ENCODE data around the gene ZNF214. TPM values are rescaled to one million over a fixed set of nuclear protein-coding genes. Genes with fewer than 3 reads are reported as not detected.

The ZNF214 gene
- total RNA-seq, 1 donor from 2014 or later, result 3.7 TPM

GRCh38 chr11:7050191-7050590, 30.0 kb upstream of the ZNF214 start:
- Histone ChIP-seq H3K36me3 (no peaks in the 10 kb centered on the region), H3K9me3 (no peaks in the 10 kb centered on the region), H3K27me3 (no peaks in the 10 kb centered on the region), H3K4me1 (no peaks in the 10 kb centered on the region), H3K27ac (no peak overlapping the region), H3K4me3 (no peak overlapping the region)
- TF ChIP-seq CTCF (IDR thresholded peaks at IDR 0.05), result no peak
- no peak for ATAC-seq
- DNase-seq, result no peak
- intact Hi-C loops (cut with DNase I), result no loop called here

GRCh38 chr11:7046474-7047175, 26.5 kb upstream of the ZNF214 start:
- no peaks in the 10 kb centered on the region for H3K4me1 ChIP-seq
- H3K4me3 ChIP-seq, result no peak overlapping the region
- intact Hi-C loops (cut with DNase I), result no loop called here
- no peak overlapping the region for H3K27ac ChIP-seq
- H3K36me3 ChIP-seq, result no peaks in the 10 kb centered on the region
- no peaks in the 10 kb centered on the region for H3K27me3 ChIP-seq
- no peaks in the 10 kb centered on the region for H3K9me3 ChIP-seq
- no peak for TF ChIP-seq CTCF (IDR thresholded peaks at IDR 0.05)
- ATAC-seq (no peak), DNase-seq (no peak)

GRCh38 chr11:7034019-7034418, 13.9 kb upstream of the ZNF214 start:
- TF ChIP-seq CTCF (IDR thresholded peaks at IDR 0.05), result no peak

GRCh38 chr11:7032692-7033091, 12.5 kb upstream of the ZNF214 start:
- Histone ChIP-seq H3K4me1 (no peaks in the 10 kb centered on the region), H3K9me3 (no peaks in the 10 kb centered on the region), H3K27ac (no peak overlapping the region), H3K4me3 (no peak overlapping the region), H3K27me3 (no peaks in the 10 kb centered on the region), H3K36me3 (no peaks in the 10 kb centered on the region)
- ATAC-seq (no peak), DNase-seq (no peak)
- no peak for TF ChIP-seq CTCF (IDR thresholded peaks at IDR 0.05)
- intact Hi-C loops (cut with DNase I), result no loop called here

More at GRCh38 chr11:7034019-7034418, 13.9 kb upstream of the ZNF214 start:
- Histone ChIP-seq H3K9me3 (no peaks in the 10 kb centered on the region), H3K36me3 (no peaks in the 10 kb centered on the region), H3K4me1 (no peaks in the 10 kb centered on the region), H3K4me3 (no peak overlapping the region), H3K27ac (no peak overlapping the region), H3K27me3 (no peaks in the 10 kb centered on the region)
- intact Hi-C loops (cut with DNase I), result no loop called here
- DNase-seq (no peak), ATAC-seq (no peak)

GRCh38 chr11:7031471-7031871, 11.3 kb upstream of the ZNF214 start:
- DNase-seq (no peak), ATAC-seq (no peak)
- Histone ChIP-seq H3K27ac (no peak overlapping the region), H3K36me3 (no peaks in the 10 kb centered on the region), H3K9me3 (no peaks in the 10 kb centered on the region), H3K27me3 (no peaks in the 10 kb centered on the region), H3K4me1 (no peaks in the 10 kb centered on the region), H3K4me3 (no peak overlapping the region)
- intact Hi-C loops (cut with DNase I), result no loop called here
- TF ChIP-seq CTCF (IDR thresholded peaks at IDR 0.05), result no peak

- H3K4me1 ChIP-seq, result no peaks in the 10 kb centered on the region
- H3K27ac ChIP-seq, result no peak overlapping the region
- no peak for TF ChIP-seq CTCF (IDR thresholded peaks at IDR 0.05)
- intact Hi-C loops (cut with DNase I), result no loop called here
- no peaks in the 10 kb centered on the region for H3K36me3 ChIP-seq
- DNase-seq (no peak), ATAC-seq (no peak)
- H3K27me3 ChIP-seq, result no peaks in the 10 kb centered on the region
- H3K4me3 ChIP-seq, result no peak overlapping the region
- H3K9me3 ChIP-seq, result no peaks in the 10 kb centered on the region
Observed at GRCh38 chr11:7030836-7031235, 10.7 kb upstream of the ZNF214 start.

Measured in upper lobe of right lung (tissue), 1 donor.